Measurements from ENCODE around the gene AP1S1.

DNA sequence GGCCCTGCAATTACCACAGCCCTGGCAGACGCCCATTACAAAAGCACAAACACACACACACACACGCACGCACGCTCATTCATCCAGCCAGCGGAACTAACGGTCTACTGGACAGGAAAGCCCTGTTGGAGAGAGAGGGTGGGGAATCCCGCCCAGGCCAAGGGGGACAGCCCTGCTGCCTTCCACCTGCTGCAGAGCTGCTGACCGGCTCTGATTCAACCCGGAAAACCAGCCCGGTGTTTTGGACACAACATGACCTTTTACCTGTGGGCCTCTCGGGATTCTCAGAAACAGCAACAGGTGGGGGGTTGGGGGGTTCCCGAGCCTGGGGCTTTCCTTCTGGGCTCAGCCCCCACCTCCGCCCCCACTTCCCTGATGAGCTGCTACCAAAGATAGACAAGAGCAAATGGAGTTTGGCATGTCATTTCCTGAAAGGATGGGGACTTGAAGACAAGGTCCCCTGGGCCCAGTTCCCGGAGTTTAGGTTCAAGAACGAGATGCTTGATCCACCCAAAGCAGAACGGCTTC, 45.9 kb upstream of the AP1S1 start:
- TF ChIP-seq CTCF (IDR thresholded peaks at IDR 0.05): no peak
- TF ChIP-seq POLR2A (IDR thresholded peaks at IDR 0.05): no peak
- TF ChIP-seq POLR2AphosphoS5 (IDR thresholded peaks at IDR 0.05): peak in 3 of 4 donors; percentile 11 to 57 (median 42)
